GM21360 (cell line): ENCODE results near the gene S100Z.
"Not testable (repeated sequence)": the region's sequence is repeated elsewhere in the genome, so short reads cannot be mapped to it uniquely, and the experiment has no call there.

Experiments
- ATAC-seq: cut with Tn5 transposase; IDR thresholded peaks from one replicate; pipeline ENCODE4 v1.9.1; 2021; ENCODE audit warnings: mild to moderate bottlenecking, moderate library complexity; ENCODE audit not compliant: unreplicated experiment

The S100Z gene

DNA sequence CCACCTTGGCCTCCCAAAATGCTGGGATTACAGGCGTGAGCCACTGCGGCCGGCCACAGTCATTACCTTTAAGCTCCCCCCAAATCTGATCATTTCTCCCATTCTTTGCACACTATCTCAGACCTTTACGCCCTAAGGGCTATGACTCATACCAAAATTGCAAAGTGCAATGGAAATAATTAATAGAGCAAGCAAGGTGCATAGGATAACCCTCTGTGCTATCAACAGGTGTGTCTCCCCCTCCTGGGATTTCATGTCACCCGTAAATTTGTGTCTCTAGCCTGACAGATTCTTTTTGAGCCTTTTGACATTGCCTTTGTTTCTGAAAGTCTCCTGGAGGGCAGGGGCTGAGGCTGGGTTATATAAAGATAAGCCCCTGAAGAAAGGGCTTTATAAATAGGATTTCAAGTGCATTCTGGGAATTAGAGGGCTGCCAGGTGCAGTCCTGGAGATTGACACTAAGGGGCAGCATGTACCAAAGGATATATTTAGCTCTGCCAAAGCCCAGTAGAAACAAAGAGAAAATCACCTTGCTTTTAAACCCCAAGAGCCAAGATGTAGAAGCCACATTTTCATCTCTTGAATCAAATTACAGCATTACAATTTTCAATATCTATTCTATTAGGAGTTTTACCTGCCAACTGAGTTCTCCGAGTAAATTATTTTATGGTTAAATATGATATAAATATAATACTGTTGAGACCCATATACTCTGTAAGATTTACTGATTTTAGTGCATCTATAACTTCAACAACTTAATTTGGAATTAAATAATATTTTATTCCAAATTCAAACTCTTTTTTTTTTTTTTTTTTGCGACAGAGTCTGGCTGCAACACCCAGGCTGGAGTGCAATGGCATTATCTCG, 18.2 kb downstream of the S100Z start:
- ATAC-seq = no peak

DNA sequence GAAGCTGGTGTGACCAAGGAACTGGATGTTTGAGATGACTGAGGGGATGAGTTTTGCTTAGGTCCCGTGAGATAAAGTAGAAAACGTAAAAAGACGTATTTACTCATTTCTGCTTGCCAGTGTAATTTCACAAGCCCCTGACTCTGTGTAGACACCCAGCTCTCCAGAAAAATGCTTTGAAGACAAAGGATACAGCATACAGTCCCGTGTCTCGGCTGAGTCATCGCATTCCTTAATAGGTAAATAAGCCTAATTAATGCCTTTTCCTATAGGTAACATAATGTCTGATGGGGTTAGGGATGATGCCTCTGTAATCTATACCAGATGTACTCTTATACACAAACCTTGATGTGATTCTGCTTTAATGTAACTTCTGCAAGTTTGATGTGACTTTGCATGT, 20.2 kb downstream of the S100Z start:
- ATAC-seq = no peak

GRCh38 chr5:76874088-76874581, 24.3 kb downstream of the S100Z start:
- no peak for ATAC-seq

DNA sequence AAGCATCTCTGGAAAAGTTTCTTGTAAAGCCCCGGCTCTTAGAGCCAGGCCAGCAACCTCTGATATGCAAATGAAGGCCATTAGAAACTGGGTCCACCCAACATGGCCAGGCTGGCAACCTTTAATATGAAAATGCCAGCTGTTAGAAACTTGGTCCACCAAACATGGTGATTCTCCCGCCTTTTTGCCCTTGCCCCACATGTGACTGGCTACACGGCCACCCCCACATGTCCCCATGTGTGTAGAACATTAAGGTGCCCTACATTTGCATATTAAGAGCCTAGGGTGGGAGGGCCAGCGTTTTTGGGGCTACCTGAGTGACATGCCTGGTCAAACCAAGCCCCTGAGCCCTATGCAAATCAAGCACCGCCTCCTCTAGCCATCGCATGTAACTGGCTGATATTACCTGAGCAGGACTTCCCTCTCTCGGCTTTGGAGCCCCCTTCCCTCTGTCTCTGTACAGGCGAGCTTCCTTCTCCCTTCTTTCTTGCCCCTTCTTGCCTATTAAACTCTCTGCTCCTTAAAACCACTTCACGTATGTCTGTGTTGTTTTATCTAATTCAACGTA, 39.0 kb downstream of the S100Z start:
- ATAC-seq = no peak

- ATAC-seq = no peak
Measured at GRCh38 chr5:76893294-76893693, 43.5 kb downstream of the S100Z start.

GRCh38 chr5:76896196-76896595, 46.4 kb downstream of the S100Z start:
- no peak for ATAC-seq

GRCh38 chr5:76901522-76901921, 51.7 kb downstream of the S100Z start:
- no peak for ATAC-seq

DNA sequence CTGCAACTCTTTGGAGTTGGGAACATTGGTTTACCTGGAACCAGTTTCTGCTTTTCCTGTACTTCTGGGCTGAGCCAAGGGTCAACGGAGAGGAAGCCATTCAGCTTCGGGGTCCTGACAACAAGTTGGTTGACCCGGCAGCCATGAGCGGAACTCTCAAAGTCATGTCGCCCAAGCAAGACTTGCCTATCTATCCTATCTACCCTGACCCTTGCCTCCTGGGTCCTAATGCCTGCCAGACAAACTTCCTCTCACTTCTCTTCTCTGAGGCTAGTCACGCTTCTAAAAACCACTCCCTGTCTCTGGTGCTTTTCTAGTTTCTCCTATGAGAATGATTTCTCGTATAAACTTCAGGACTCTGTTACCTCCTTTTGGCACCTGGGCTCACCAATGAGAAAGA, 58.4 kb downstream of the S100Z start:
- ATAC-seq = no peak

DNA sequence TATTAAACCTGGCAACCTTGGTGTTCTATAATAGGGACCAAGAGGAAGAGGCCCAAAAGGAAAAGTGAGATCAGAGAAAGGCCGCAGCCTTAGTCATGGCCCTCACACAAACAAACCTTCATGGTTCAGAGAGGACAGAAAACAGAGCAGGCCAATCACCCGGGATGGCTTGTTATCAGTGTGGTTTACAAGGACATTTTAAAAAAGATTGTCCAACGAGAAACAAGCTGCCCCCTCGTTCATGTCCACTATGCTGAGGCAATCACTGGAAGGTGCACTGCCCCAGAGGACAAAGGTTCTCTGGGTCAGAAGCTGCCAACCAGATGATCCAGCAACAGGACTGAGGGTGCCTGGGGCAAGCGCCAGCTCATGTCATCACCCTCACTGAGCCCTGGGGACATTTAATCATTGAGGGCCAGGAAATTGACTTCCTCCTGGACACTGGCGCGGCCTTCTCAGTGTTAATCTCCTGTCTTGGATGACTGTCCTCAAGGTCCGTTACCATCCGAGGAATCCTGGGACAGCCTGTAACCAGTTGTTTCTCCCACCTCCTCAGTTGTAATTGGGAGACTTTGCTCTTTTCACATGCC, 60.6 kb downstream of the S100Z start:
- not testable (repeated sequence) for ATAC-seq

GRCh38 chr5:76914671-76915070, 64.9 kb downstream of the S100Z start:
- ATAC-seq = not testable (repeated sequence)

- ATAC-seq = no peak
Measured at GRCh38 chr5:76918539-76918938, 68.7 kb downstream of the S100Z start.

GRCh38 chr5:76920491-76920890, 70.7 kb downstream of the S100Z start:
- no peak for ATAC-seq

DNA sequence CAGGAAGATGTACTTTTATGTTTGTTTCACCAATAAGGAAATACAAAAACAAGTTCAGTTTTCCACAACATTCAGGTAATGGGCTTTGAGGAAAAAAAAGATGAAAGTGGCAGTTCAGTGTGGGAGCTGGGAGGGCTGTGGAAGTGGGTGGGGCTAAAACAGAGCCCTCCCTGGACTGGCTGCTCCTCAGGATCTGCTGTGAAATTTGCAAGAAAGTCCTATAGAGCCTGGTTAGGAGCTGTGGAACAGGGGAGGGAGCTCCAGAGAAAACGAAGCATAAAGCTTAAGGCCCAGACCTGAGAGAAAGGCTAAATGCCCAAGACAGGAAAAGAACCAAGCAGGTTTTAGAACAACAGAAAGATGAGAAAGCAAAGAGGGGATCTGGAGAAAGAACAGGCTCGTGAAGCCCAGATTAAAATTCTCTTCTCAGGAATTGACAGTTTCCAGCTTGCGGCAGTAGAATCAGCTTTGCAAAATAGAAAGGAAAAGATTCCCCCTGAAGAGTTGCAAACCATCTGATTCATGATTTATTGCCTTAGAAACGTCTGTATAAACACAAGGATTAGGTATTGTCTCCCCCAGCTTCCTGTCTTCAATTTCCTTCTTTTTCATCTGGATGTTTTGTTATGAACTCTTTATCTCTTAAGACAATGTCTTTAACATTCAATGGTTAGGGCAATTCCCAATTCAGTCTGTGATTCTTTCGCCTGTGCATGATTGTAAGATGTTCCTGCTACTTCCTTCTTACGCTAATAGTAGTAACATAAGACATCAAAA, 76.7 kb downstream of the S100Z start:
- ATAC-seq = no peak

DNA sequence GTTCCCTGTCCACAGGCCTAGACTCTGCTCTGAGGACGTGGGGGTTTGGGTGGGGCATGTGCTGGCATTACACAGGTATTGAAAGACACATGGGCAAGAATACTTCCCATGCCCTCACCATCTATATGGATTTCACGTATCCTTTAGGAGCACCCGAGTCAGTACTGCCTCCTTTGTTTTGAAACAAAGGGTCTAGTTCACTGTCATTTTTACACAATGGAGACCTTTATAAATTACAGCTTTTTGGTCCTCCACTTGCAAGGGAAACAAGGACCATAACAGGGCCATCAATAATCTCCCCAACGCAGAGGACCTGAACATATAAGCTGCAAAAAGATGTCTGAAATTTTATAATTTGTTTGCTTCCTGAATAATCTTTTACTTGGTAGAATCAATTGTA, 78.1 kb downstream of the S100Z start:
- ATAC-seq = no peak

DNA sequence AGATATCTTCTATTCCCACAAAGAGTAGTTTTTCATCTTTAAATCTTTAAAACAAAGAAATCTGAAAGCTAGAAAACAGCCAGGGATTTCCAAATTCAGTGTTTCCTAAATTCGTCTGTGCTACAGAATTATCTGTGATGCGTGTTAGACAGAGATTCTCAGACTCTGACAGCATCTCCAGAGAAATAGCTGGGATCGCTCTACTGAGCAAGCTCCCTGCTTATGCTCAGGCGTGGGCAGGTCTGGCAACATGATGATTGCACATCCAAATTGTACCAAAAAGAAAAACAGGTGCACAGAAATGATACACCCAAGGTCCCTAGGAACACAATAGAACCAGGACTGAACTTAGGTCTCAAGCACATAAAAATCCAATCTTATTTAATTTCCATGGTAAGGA, 80.3 kb downstream of the S100Z start:
- ATAC-seq = no peak

- no peak for ATAC-seq
Measured at GRCh38 chr5:76938177-76938576, 88.4 kb downstream of the S100Z start.

GRCh38 chr5:76941000-76941399, 91.2 kb downstream of the S100Z start:
- ATAC-seq = no peak

DNA sequence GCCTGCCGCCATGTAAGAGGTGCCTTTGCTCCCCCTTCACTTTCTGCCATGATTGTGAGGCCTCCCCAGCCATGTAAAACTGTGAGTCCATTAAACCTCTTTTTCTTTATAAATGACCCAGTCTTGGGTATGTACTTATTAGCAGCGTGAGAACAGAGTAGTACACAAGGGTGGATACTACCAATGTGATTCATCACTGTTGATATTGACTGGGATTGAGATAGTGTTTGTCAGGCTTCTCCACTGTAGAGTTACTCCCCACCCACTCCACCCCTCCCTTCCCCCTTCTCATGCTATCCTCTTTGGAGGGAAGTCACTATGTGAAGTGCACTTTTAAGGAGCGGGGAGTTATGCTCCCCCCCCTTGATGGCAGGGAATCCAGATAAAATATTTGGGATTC, 91.6 kb downstream of the S100Z start:
- ATAC-seq = no peak

DNA sequence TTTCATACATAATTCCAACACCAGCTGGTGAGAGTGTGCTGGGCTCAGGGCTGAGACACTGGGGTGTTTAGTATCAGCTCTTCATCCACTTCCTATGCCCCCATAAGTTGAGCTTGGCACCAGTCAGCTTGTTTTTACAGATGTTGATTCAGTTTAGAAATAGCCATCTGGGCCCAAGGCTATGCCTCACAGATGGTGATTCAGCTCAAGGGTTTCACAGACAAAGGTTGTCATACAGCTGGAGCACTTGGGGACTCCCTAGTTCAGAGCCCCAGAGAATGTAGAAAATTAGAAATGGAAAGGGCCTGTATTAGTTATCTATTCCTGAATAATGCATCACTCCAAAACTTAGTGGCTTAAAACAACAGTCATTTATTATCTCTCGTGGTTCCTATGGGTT, 92.8 kb downstream of the S100Z start:
- no peak for ATAC-seq

DNA sequence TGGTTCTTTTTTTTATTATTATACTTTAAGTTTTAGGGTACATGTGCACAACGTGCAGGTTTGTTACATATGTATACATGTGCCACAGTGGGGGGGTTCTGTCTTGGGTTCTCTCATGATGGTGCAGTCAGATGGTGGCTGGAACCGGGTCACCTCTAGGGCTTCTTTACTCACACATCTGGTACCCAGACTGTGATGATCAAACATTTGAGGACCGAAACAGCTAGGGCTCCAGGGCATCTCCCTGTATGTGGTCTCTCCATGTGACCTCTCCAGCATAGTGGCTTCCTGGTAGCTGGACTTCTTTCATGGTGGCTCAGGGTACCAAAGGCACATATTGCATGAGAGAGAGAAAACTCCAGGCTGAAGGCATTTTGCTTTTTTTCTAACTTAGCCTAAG, 93.2 kb downstream of the S100Z start:
- no peak for ATAC-seq

DNA sequence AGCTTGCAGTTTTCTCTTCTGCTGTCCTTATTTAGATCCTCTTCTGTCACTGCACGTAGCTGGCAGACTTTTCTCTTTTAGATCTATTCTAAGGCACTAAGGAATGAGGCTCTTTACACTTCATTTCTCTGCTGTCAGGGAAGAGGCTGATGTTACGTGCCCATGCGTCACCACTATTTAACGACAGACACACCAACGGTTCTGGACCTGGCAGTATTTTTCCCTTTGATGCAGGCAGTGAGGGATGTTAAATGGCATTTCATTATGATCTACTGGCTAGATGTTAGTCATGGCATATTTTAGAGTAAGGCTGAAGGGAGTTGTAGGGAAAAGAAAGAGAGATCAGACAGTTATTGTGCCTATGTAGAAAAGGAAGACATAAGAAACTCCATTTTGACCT, 94.8 kb downstream of the S100Z start:
- ATAC-seq = no peak
